ENCODE measurements around the gene TRIM9.

The TRIM9 gene

DNA sequence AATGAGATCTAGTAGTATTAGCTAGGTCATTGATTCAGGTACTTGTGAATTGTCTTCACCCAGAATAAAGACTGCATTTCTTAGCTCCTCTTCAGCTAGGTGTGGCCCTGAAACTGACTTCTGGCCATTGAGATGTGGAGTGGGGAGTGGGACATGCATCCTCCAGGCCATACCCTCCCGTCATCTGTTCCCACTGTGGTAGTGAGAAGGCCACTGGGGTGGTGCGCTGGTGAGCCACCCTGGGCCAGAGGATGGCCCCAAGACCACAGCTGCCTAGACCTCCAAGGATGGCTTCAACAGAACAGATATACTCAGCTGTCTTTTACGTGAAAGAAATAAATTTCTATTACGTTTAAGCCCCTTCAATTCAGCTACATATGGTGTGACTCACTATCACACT, 36.5 kb downstream of the TRIM9 start:
- no peaks in the 10 kb centered on the region for H3K9me3 Mint-ChIP-seq
- H3K36me3 Mint-ChIP-seq (ENCODE audit: low read depth) = no peaks in the 10 kb centered on the region
- H3K4me1 Mint-ChIP-seq (ENCODE audit: low read depth) = no peaks in the 10 kb centered on the region
- H3K27me3 Mint-ChIP-seq (ENCODE audit: low read depth) = peaks cover 4% of the 10 kb centered on the region
- no peak overlapping the region for H3K4me3 Mint-ChIP-seq
- no peak overlapping the region for H3K27ac Mint-ChIP-seq
- DNase-seq (ENCODE audit: low spot score) = no peak

DNA sequence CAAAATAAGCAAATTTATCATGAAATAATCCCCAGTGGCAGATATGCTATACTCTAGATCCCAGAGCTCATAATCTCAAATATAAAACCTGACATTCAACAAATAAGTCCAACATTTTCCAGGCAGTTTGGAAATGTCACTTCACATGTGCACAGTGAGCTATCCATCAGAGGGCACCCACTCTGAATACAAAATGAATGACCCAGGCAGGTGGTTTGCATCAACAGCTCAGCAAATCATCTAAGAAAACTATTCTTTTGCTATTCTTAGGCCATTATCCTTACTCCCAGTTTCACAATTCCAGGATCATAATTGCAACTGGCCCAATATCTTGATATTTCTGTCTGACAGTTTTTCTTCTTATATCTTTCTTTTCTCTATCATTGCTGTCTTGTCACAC, 38.5 kb downstream of the TRIM9 start:
- no peaks in the 10 kb centered on the region for H3K4me1 Mint-ChIP-seq (ENCODE audit: low read depth)
- DNase-seq (ENCODE audit: low spot score) = no peak
- H3K27me3 Mint-ChIP-seq (ENCODE audit: low read depth) = no peaks in the 10 kb centered on the region
- H3K9me3 Mint-ChIP-seq = no peaks in the 10 kb centered on the region
- H3K4me3 Mint-ChIP-seq = no peak overlapping the region
- H3K27ac Mint-ChIP-seq = no peak overlapping the region
- H3K36me3 Mint-ChIP-seq (ENCODE audit: low read depth) = no peaks in the 10 kb centered on the region

DNA sequence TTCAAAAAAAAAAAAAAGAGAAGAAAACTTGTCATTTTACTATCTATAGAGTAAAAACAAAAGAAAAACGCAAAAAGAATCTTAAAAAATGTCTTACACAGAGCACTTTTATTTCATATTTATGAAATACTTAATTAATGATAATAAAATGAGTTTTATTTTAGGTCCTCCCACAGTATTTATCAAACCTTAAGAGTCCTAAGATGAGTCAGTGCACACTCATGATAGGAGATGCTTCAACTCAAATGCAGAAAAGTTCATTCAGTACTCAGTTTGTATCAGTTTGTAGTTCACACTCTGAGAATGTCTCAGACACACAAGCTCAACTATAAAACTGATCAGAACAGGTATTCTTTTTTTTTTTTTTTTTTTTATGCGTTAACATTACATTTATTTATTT, 41.7 kb downstream of the TRIM9 start:
- Mint-ChIP-seq H3K4me1 (ENCODE audit: low read depth) (no peaks in the 10 kb centered on the region), H3K4me3 (no peak overlapping the region), H3K27ac (no peak overlapping the region)

DNA sequence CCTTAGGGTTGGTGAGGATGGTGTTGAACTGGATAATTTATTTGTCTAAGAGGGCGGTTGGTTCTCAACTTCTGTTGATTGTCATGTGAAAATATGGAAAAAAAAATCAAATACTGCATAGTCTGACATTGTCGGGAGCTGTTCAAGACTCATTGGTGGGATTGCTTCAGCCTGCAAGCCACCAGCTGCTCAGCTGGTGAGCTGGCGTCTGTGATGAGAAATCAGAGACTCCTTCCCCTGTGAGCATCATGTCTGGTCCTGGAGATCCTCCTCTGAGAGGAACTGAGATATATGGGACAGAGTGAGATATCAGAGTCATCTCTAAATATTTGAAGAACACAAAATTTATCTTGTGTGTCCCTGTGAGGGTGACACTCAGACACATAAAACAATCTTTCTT, 49.9 kb downstream of the TRIM9 start:
- Mint-ChIP-seq H3K36me3 (ENCODE audit: low read depth) (no peaks in the 10 kb centered on the region), H3K4me3 (no peak overlapping the region), H3K27me3 (ENCODE audit: low read depth) (peaks cover 6% of the 10 kb centered on the region), H3K27ac (no peak overlapping the region), H3K9me3 (no peaks in the 10 kb centered on the region), H3K4me1 (ENCODE audit: low read depth) (no peaks in the 10 kb centered on the region)
- DNase-seq (ENCODE audit: low spot score) = no peak

More for the DNA sequence above, 41.7 kb downstream of the TRIM9 start:
- no peaks in the 10 kb centered on the region for H3K36me3 Mint-ChIP-seq (ENCODE audit: low read depth)
- H3K9me3 Mint-ChIP-seq = no peaks in the 10 kb centered on the region
- DNase-seq (ENCODE audit: low spot score) = no peak
- no peaks in the 10 kb centered on the region for H3K27me3 Mint-ChIP-seq (ENCODE audit: low read depth)

DNA sequence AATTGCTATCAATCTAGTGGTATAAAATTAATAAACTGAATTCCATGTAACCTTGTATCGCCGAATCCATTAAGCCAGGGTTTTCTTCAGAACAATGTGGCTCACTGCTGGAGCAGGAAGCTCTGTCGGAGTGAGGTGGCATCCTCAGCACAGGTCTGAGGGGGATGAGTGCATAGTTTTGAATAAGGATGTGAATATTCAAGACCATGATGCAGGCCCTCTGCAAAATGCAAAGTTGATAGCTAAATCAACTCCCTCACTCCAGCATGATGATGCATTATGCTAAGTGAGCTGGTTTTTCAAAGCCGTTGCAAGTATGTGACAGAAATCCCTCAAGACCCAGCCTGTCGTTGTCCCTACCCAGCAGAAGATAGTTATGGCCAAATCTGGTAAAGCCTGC, 53.0 kb downstream of the TRIM9 start:
- no peak for DNase-seq (ENCODE audit: low spot score)
- Mint-ChIP-seq H3K27me3 (ENCODE audit: low read depth) (peaks cover 6% of the 10 kb centered on the region), H3K27ac (no peak overlapping the region), H3K4me1 (ENCODE audit: low read depth) (no peaks in the 10 kb centered on the region), H3K9me3 (no peaks in the 10 kb centered on the region), H3K4me3 (no peak overlapping the region), H3K36me3 (ENCODE audit: low read depth) (no peaks in the 10 kb centered on the region)

DNA sequence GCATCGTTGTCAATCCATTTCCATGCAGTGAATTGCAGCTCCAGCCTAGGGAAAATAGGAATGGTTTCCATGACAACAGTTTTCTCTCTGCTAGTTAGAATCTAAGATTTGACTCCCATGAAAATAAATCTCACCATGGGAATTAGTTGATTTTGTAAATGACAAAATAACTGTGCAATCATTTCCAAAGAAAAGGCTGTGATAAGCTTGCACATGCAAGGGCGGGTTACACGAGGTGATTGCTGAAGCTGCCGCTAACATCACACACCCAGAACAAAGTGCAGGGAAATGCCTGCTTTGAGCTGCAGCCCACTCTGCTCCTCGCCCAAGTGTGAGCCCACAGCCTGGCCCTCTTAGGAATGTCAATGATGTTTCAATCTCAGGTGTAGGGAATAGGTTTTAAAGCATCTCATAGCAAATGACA, 53.8 kb downstream of the TRIM9 start:
- H3K4me1 Mint-ChIP-seq (ENCODE audit: low read depth) = no peaks in the 10 kb centered on the region
- peaks cover 6% of the 10 kb centered on the region for H3K27me3 Mint-ChIP-seq (ENCODE audit: low read depth)
- no peak overlapping the region for H3K27ac Mint-ChIP-seq
- H3K9me3 Mint-ChIP-seq = no peaks in the 10 kb centered on the region
- no peak overlapping the region for H3K4me3 Mint-ChIP-seq
- DNase-seq (ENCODE audit: low spot score) = no peak
- H3K36me3 Mint-ChIP-seq (ENCODE audit: low read depth) = no peaks in the 10 kb centered on the region

DNA sequence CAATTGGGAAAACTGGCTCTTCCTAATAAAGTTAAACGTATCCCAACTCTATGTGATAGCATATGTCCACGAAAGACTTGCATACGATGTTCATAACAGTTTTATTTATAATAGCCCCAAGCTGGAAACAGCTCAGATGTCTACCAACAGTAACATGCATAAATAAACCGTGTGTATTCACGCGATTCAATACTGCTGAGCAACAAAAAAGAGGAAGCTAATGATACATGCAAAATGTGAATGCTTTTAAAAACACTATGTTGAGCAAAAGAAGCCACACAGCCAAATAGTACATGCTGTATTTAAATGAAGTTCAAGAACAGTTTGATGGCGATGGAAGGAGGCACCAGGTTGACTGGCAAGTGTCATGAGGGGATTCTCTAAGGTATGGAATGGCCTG, 55.7 kb downstream of the TRIM9 start:
- Mint-ChIP-seq H3K9me3 (no peaks in the 10 kb centered on the region), H3K4me3 (no peak overlapping the region), H3K4me1 (ENCODE audit: low read depth) (no peaks in the 10 kb centered on the region), H3K27ac (no peak overlapping the region), H3K27me3 (ENCODE audit: low read depth) (peaks cover 6% of the 10 kb centered on the region), H3K36me3 (ENCODE audit: low read depth) (no peaks in the 10 kb centered on the region)
- no peak for DNase-seq (ENCODE audit: low spot score)

DNA sequence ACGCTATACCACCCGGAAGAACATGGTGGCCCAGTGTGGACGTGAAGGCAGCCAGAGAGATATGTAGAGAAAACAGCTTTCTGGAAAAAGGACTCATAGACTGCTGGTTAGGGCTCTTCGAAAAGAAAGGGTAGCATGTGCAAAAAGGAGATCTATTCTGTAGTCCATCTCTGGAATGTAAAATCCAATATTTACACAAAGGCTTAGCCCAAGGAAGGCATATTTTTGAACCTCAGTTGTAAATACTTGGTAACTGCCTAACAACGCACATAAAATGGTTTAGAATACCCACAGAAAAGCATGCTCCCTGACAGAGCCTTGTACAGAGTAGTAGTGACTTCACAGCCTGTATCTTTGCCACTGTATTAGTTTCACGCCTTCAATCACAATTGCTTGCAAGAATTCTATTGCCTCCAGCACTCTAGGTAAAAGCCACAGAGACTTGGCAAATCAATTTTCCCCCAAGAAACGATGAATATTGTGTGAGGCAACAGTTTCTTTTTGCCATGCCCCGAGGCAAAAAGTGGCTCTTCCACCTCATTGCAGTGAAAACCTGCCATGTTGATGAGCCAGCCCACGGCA, 59.2 kb downstream of the TRIM9 start:
- H3K9me3 Mint-ChIP-seq = no peaks in the 10 kb centered on the region

DNA sequence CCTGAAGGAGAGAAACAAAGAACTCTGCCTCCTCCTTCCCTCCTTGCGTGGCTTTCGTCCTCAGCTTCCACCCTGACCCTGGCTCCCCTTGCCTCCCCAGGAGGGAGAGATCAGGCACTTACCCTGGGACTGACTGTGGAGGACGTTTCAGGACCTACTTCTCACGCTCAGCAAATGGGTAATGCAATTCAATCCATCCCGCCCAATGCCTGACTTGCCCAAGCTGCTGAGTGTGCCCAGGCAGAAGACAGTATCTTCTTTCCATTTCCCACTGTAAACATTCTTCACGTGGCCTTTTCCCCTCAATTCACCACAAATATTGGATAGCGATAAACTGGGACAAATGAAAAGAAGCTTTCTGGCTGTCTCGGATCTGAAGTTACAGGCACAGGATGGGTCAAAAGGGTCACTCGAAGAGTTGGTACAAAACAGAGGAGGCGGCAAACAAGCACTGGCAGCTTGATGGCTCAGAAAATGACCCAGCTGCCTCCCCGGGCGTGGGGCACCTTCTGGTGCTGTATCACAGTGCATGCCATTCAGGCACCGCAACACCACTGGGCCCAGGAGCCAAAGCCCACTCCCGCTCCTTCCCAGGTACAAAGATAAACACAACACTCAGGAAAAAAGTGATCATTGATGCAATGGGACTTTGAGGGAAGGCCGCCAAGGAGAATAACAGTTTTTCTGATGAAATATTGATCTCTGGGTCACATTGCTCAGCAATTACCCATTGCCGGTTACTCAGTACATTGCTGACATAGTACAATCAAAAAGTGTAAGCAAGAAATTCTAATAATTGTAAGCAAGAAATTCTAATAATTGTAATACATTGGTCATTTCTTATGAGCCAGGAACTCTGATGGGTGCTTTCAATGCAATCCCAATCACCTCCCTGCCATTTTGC, 65.8 kb downstream of the TRIM9 start:
- no peak overlapping the region for H3K4me3 Mint-ChIP-seq
- no peak for DNase-seq (ENCODE audit: low spot score)
- H3K4me1 Mint-ChIP-seq (ENCODE audit: low read depth) = no peaks in the 10 kb centered on the region
- no peaks in the 10 kb centered on the region for H3K9me3 Mint-ChIP-seq
- H3K27me3 Mint-ChIP-seq (ENCODE audit: low read depth) = peaks cover 2% of the 10 kb centered on the region
- H3K36me3 Mint-ChIP-seq (ENCODE audit: low read depth) = no peaks in the 10 kb centered on the region
- H3K27ac Mint-ChIP-seq = no peak overlapping the region

More for the DNA sequence above, 59.2 kb downstream of the TRIM9 start:
- Mint-ChIP-seq H3K4me1 (ENCODE audit: low read depth) (no peaks in the 10 kb centered on the region), H3K36me3 (ENCODE audit: low read depth) (no peaks in the 10 kb centered on the region), H3K4me3 (no peak overlapping the region), H3K27me3 (ENCODE audit: low read depth) (peaks cover under 1% of the 10 kb centered on the region), H3K27ac (no peak overlapping the region)
- DNase-seq (ENCODE audit: low spot score) = no peak

DNA sequence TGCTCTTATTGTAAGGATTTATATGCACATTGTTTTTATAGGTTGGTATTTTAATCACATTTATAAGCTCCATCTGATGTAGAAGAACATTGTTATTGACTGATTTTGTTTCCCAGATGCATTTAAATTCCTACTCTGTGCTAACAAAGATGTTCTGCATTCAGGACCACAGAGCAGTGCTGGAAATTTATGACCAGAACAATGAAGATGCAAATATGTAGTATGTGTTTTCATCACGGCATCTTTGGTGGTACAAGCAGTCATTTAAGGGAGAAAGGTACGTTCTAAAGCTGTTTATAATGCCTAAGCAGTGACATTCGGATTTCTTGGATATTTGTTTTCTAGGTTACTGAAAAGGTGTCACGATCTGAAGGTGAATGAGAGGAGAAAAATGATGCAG, 66.5 kb downstream of the TRIM9 start:
- DNase-seq (ENCODE audit: low spot score) = no peak
- Mint-ChIP-seq H3K27ac (no peak overlapping the region), H3K4me3 (no peak overlapping the region), H3K9me3 (no peaks in the 10 kb centered on the region), H3K4me1 (ENCODE audit: low read depth) (no peaks in the 10 kb centered on the region), H3K27me3 (ENCODE audit: low read depth) (peaks cover 2% of the 10 kb centered on the region), H3K36me3 (ENCODE audit: low read depth) (no peaks in the 10 kb centered on the region)

DNA sequence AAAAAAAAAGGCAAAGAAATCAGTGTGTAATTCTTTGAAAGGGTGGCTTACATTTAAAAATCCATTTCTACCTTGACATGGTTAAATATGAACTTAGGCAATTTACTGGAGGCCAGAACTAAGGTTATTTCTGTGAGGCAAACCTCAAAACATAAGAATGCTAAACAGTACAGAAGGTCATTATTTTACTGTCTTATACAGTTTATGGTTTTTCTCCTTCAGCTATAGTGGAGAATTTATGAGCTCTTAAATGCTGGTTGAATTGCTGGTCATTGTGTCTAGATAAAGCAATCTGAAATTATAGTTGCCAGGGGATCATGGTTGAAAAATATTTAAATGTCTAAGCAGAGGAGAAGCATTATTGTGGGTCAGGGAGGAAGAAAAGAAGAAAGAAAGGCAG, 70.5 kb downstream of the TRIM9 start:
- H3K4me3 Mint-ChIP-seq = no peak overlapping the region
- H3K27ac Mint-ChIP-seq = no peak overlapping the region
- H3K9me3 Mint-ChIP-seq = no peaks in the 10 kb centered on the region
- no peak for DNase-seq (ENCODE audit: low spot score)
- peaks cover 2% of the 10 kb centered on the region for H3K27me3 Mint-ChIP-seq (ENCODE audit: low read depth)
- H3K36me3 Mint-ChIP-seq (ENCODE audit: low read depth) = no peaks in the 10 kb centered on the region
- no peaks in the 10 kb centered on the region for H3K4me1 Mint-ChIP-seq (ENCODE audit: low read depth)

DNA sequence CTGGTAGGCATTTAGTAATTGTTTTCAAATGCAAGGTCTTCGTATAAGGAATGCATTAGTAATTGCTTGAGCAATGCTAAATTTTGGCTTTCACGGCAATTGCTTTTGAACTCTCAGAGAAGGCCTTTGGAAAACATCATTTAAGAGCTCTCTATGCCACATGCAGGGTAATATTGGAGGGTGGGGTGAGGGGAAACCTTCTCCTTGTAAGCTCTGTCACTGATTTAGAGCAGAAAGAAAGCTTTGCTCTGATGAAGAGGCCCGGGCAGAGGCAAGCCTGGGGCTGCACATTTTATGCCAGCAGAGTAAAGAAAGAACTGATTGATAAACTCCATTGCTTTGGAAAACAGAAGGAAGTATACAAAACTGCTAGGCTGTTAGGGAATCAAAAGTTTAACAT, 70.9 kb downstream of the TRIM9 start:
- H3K4me3 Mint-ChIP-seq = no peak overlapping the region
- H3K27me3 Mint-ChIP-seq (ENCODE audit: low read depth) = peaks cover 2% of the 10 kb centered on the region
- H3K9me3 Mint-ChIP-seq = no peaks in the 10 kb centered on the region
- no peak for DNase-seq (ENCODE audit: low spot score)
- no peak overlapping the region for H3K27ac Mint-ChIP-seq
- no peaks in the 10 kb centered on the region for H3K36me3 Mint-ChIP-seq (ENCODE audit: low read depth)
- H3K4me1 Mint-ChIP-seq (ENCODE audit: low read depth) = no peaks in the 10 kb centered on the region

DNA sequence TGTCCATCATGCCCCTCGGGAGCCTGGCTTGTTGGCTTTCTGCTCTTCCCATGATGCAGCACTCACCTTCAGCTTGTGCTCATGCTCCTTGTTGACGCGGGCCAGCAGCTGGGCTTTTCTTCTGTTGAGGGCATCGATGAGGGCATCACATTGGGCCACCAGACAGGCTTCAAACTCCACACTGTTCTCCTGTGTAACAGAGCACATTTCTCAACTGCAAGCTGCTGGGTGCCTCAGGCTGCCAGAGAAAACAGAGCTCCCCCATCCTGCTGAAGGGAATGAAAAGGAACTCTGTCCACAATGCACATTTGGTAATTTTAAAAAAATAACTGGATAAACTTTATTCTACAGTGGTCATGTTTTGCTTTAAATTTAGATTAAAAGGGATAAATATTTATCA, 72.1 kb downstream of the TRIM9 start:
- Mint-ChIP-seq H3K9me3 (no peaks in the 10 kb centered on the region), H3K27me3 (ENCODE audit: low read depth) (peaks cover 2% of the 10 kb centered on the region), H3K27ac (no peak overlapping the region), H3K4me1 (ENCODE audit: low read depth) (no peaks in the 10 kb centered on the region), H3K36me3 (ENCODE audit: low read depth) (no peaks in the 10 kb centered on the region), H3K4me3 (no peak overlapping the region)
- DNase-seq (ENCODE audit: low spot score) = no peak

DNA sequence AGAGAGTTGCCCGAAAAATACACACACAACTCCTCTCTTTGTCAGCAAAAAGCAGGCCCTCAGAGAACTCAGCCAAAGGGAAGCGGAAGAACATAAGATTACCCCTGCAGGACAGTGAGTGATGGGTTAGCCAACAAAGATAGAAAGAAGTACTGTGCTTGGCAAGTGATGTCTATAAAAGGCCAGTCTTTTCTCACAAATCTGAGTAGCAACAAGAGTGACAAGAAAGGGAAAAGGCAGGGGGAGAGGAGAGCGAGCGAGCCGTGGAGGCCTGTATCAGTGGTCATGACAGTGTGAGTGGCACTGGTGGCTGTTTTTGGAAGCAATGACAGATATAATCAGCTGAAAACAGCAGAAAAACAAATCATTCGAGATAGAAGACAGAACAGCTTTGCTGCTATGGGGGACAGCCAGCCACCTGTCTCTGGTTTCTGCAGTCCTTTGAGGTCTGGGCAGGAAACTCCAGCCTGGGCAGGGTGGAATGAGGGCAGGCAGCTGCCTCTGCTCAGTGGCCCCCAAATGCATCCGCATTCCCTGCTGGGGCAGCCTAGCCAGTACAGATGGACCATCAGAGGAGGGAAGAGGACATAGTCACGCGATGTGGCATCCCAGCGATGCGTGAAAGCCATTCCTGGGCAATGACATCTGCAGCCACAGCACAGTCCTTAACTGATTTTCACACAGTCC, 74.7 kb downstream of the TRIM9 start:
- no peak overlapping the region for H3K4me3 Mint-ChIP-seq
- H3K9me3 Mint-ChIP-seq = no peaks in the 10 kb centered on the region
- no peaks in the 10 kb centered on the region for H3K36me3 Mint-ChIP-seq (ENCODE audit: low read depth)
- H3K27ac Mint-ChIP-seq = no peak overlapping the region
- no peak for DNase-seq (ENCODE audit: low spot score)
- H3K27me3 Mint-ChIP-seq (ENCODE audit: low read depth) = no peaks in the 10 kb centered on the region
- no peaks in the 10 kb centered on the region for H3K4me1 Mint-ChIP-seq (ENCODE audit: low read depth)

All from T-helper 2 cell treated with Interferon-gamma antibody and Interleukin-4, amounts not matched to agents 5 μg/mL and 100 μg/mL, for 36 hours (primary cell).